Activated T-cell treated with anti-CD3 and anti-CD28 coated beads, Interleukin-2, amount 50 U/mL, for 72 hours (primary cell): Measurements from ENCODE around the gene NR2C1. TPM values are rescaled to one million over a fixed set of nuclear protein-coding genes. Genes with fewer than 3 reads are reported as not detected.
A peak's percentile ranks its signal among the peaks of the same experiment; 100 is the strongest.
"Not testable (repeated sequence)": the region's sequence is repeated elsewhere in the genome, so short reads cannot be mapped to it uniquely, and the experiment has no call there.

Source experiments
- ATAC-seq, 2 donors: fragments of 150-1000 bp; cut with Tn5 transposase; replicated peaks in 1 of 2; 2 replicates each; pipeline ENCODE4 v1.10.0; 2021; ENCODE audit warnings: moderate library complexity in 2 of 2, mild to moderate bottlenecking in 1 of 2
- DNase-seq, 2 donors: peaks; one replicate each; pipeline ENCODE4 v3.0.0; 2021 to 2022; ENCODE audit warnings: mixed read lengths in 1 of 2
- H3K27ac Mint-ChIP-seq: one replicate; pipeline ENCODE4 v1.8.0; 2022; ENCODE audit warnings: mild to moderate bottlenecking, moderate library complexity, mixed read lengths
- H3K27me3 Mint-ChIP-seq: one replicate; pipeline ENCODE4 v1.8.0; 2022; ENCODE audit warnings: low read depth, mixed read lengths
- H3K36me3 Mint-ChIP-seq, 2 donors: one replicate each; pipeline ENCODE4 v1.8.0; 2022; ENCODE audit warnings: mixed read lengths in 2 of 2, mild to moderate bottlenecking in 1 of 2; ENCODE audit not compliant: insufficient read depth in 2 of 2
- H3K4me1 Mint-ChIP-seq: one replicate; pipeline ENCODE4 v1.8.0; 2022; ENCODE audit warnings: low read depth, mixed read lengths
- H3K4me3 Mint-ChIP-seq, 2 donors: one replicate each; pipeline ENCODE4 v1.8.0; 2022; ENCODE audit warnings: mild to moderate bottlenecking in 2 of 2, mixed read lengths in 2 of 2, moderate library complexity in 2 of 2
- H3K9me3 Mint-ChIP-seq, 2 donors: one replicate each; pipeline ENCODE4 v1.8.0; 2022; ENCODE audit warnings: mixed read lengths in 2 of 2
- total RNA-seq, 2 donors: library from RNA; stranded (reverse); gene quantifications; one replicate each; pipeline ENCODE4 v1.2.3, GENCODE V29; 2022

NR2C1 gene
- total RNA-seq, 2 donors from 2014 or later: 37.6 to 38.7 TPM

- no peaks in the 10 kb centered on the region for H3K27me3 Mint-ChIP-seq
- peak overlapping the region; percentile 84 for H3K27ac Mint-ChIP-seq
- DNase-seq: peak in 1 of 2 donors; percentile 11
- ATAC-seq: peak in 1 of 2 donors; percentile 31
- H3K36me3 Mint-ChIP-seq: peaks cover 12 to 22% of the 10 kb centered on the region in 2 donors
- no peaks in the 10 kb centered on the region for H3K9me3 Mint-ChIP-seq
- H3K4me3 Mint-ChIP-seq: peak overlapping the region; percentile 40 to 69
- H3K4me1 Mint-ChIP-seq: peaks cover 53% of the 10 kb centered on the region
Observed at GRCh38 chr12:94988471-94988870, 84.9 kb downstream of the NR2C1 start.

- Mint-ChIP-seq H3K27me3 (no peaks in the 10 kb centered on the region), H3K27ac (peak overlapping the region; percentile 84), H3K9me3 (no peaks in the 10 kb centered on the region), H3K4me1 (peaks cover 59% of the 10 kb centered on the region), H3K36me3 (peaks cover 12 to 22% of the 10 kb centered on the region in 2 donors), H3K4me3 (peak overlapping the region; percentile 39 to 54)
- ATAC-seq (peak; percentile 35 to 61), DNase-seq (no peak)
Observed at GRCh38 chr12:94987801-94988200, 85.6 kb downstream of the NR2C1 start.

- no peaks in the 10 kb centered on the region for H3K9me3 Mint-ChIP-seq
- ATAC-seq (no peak), DNase-seq (no peak)
- no peak overlapping the region for H3K27ac Mint-ChIP-seq
- H3K4me1 Mint-ChIP-seq: peaks cover 65% of the 10 kb centered on the region
- no peaks in the 10 kb centered on the region for H3K27me3 Mint-ChIP-seq
- H3K36me3 Mint-ChIP-seq: peaks cover 9 to 18% of the 10 kb centered on the region in 2 donors
- H3K4me3 Mint-ChIP-seq: peak overlapping the region; percentile 13 to 54
Observed at GRCh38 chr12:94987076-94987669, 86.2 kb downstream of the NR2C1 start.

- Mint-ChIP-seq H3K4me1 (peaks cover 67% of the 10 kb centered on the region), H3K36me3 (peaks cover 8 to 13% of the 10 kb centered on the region in 2 donors)
- not testable (repeated sequence) for ATAC-seq, H3K4me3 Mint-ChIP-seq, H3K27ac Mint-ChIP-seq, H3K27me3 Mint-ChIP-seq, DNase-seq, H3K9me3 Mint-ChIP-seq
Observed at GRCh38 chr12:94985099-94985498, 88.3 kb downstream of the NR2C1 start.

- Mint-ChIP-seq H3K9me3 (no peaks in the 10 kb centered on the region), H3K36me3 (peaks cover 4 to 8% of the 10 kb centered on the region in 2 donors), H3K4me1 (peaks cover 53% of the 10 kb centered on the region), H3K4me3 (no peak overlapping the region), H3K27me3 (no peaks in the 10 kb centered on the region), H3K27ac (no peak overlapping the region)
- DNase-seq: no peak
- ATAC-seq: peak in 1 of 2 donors; percentile 17
Observed at GRCh38 chr12:94983321-94983720, 90.1 kb downstream of the NR2C1 start.

GRCh38 chr12:94982456-94982855, 91.0 kb downstream of the NR2C1 start:
- no peak overlapping the region for H3K4me3 Mint-ChIP-seq
- ATAC-seq (no peak), DNase-seq (no peak)
- H3K27me3 Mint-ChIP-seq: no peaks in the 10 kb centered on the region
- peaks cover 50% of the 10 kb centered on the region for H3K4me1 Mint-ChIP-seq
- no peak overlapping the region for H3K27ac Mint-ChIP-seq
- peaks cover 2 to 8% of the 10 kb centered on the region in 2 donors for H3K36me3 Mint-ChIP-seq
- no peaks in the 10 kb centered on the region for H3K9me3 Mint-ChIP-seq

- H3K4me1 Mint-ChIP-seq: peaks cover 41% of the 10 kb centered on the region
- H3K9me3 Mint-ChIP-seq: no peaks in the 10 kb centered on the region
- H3K4me3 Mint-ChIP-seq: no peak overlapping the region
- ATAC-seq (no peak), DNase-seq (no peak)
- H3K27ac Mint-ChIP-seq: no peak overlapping the region
- H3K36me3 Mint-ChIP-seq: peaks cover 2 to 8% of the 10 kb centered on the region in 2 donors
- no peaks in the 10 kb centered on the region for H3K27me3 Mint-ChIP-seq
Observed at GRCh38 chr12:94980577-94980976, 92.8 kb downstream of the NR2C1 start.

- Mint-ChIP-seq H3K4me1 (peaks cover 42% of the 10 kb centered on the region), H3K9me3 (no peaks in the 10 kb centered on the region), H3K27ac (no peak overlapping the region), H3K36me3 (peaks cover 2 to 10% of the 10 kb centered on the region in 2 donors), H3K27me3 (no peaks in the 10 kb centered on the region), H3K4me3 (no peak overlapping the region)
- DNase-seq (no peak), ATAC-seq (no peak)
Observed at GRCh38 chr12:94979941-94980340, 93.5 kb downstream of the NR2C1 start.

GRCh38 chr12:94977766-94978468, 95.5 kb downstream of the NR2C1 start:
- Mint-ChIP-seq H3K36me3 (peaks cover 0 to 5% of the 10 kb centered on the region in 2 donors), H3K4me3 (no peak overlapping the region), H3K27me3 (no peaks in the 10 kb centered on the region), H3K4me1 (peaks cover 28% of the 10 kb centered on the region), H3K9me3 (no peaks in the 10 kb centered on the region), H3K27ac (no peak overlapping the region)
- no peak for ATAC-seq
- no peak for DNase-seq

GRCh38 chr12:94973221-94973620, 100.2 kb downstream of the NR2C1 start:
- H3K36me3 Mint-ChIP-seq: peaks cover 1 to 7% of the 10 kb centered on the region in 2 donors
- no peaks in the 10 kb centered on the region for H3K27me3 Mint-ChIP-seq
- ATAC-seq (no peak), DNase-seq (no peak)
- H3K4me3 Mint-ChIP-seq: no peak overlapping the region
- peak overlapping the region; percentile 22 for H3K27ac Mint-ChIP-seq
- H3K9me3 Mint-ChIP-seq: no peaks in the 10 kb centered on the region
- H3K4me1 Mint-ChIP-seq: peaks cover 9% of the 10 kb centered on the region

- ATAC-seq (no peak), DNase-seq (no peak)
- H3K27me3 Mint-ChIP-seq: no peaks in the 10 kb centered on the region
- peaks cover 5% of the 10 kb centered on the region for H3K4me1 Mint-ChIP-seq
- no peak overlapping the region for H3K4me3 Mint-ChIP-seq
- no peaks in the 10 kb centered on the region for H3K9me3 Mint-ChIP-seq
- no peak overlapping the region for H3K27ac Mint-ChIP-seq
- peaks cover 1 to 7% of the 10 kb centered on the region in 2 donors for H3K36me3 Mint-ChIP-seq
Observed at GRCh38 chr12:94972795-94973194, 100.6 kb downstream of the NR2C1 start.

GRCh38 chr12:94971923-94972322, 101.5 kb downstream of the NR2C1 start:
- DNase-seq: no peak

GRCh38 chr12:94970560-94970959, 102.9 kb downstream of the NR2C1 start:
- no peaks in the 10 kb centered on the region for H3K27me3 Mint-ChIP-seq
- H3K4me1 Mint-ChIP-seq: peaks cover under 1% of the 10 kb centered on the region
- H3K27ac Mint-ChIP-seq: no peak overlapping the region
- H3K36me3 Mint-ChIP-seq: peaks cover 1 to 6% of the 10 kb centered on the region in 2 donors
- no peaks in the 10 kb centered on the region for H3K9me3 Mint-ChIP-seq
- DNase-seq (no peak), ATAC-seq (no peak)
- H3K4me3 Mint-ChIP-seq: no peak overlapping the region

More at GRCh38 chr12:94971923-94972322, 101.5 kb downstream of the NR2C1 start:
- Mint-ChIP-seq H3K9me3 (no peaks in the 10 kb centered on the region), H3K4me1 (peaks cover 3% of the 10 kb centered on the region), H3K27me3 (no peaks in the 10 kb centered on the region), H3K27ac (no peak overlapping the region), H3K4me3 (no peak overlapping the region), H3K36me3 (peaks cover 1 to 7% of the 10 kb centered on the region in 2 donors)
- ATAC-seq: no peak
